ENCODE results near the gene SOD3. TPM values are rescaled to one million over a fixed set of nuclear protein-coding genes. Genes with fewer than 3 reads are reported as not detected.

The SOD3 gene
- total RNA-seq, 1 experiment from 2014 or later, result not detected

DNA sequence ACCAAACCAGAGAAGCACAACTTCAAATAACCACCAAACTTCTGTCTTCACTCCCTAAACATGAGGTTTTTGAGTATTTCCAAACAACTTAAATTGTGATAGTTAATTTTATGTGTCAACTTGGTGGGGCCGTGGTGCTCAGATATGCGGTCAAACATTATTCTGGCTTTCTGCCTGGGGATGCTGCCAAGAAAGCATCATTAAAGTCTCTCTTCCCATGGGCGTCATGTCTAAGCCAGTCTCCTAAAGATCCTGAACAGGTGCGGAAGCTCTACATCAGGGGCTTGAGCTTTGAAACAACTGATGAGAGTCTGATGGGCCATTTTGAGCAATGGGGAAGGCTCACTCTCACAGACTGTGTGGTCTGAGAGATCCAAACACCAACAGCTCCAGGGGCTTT lies 24.1 kb upstream of the SOD3 start:
- Histone ChIP-seq H3K9ac (ENCODE audit: low read length) (no peak overlapping the region), H3K27ac (ENCODE audit: low read length) (no peak overlapping the region), H2AFZ (ENCODE audit: low read length) (no peak overlapping the region), H4K20me1 (ENCODE audit: insufficient read depth, low read depth, low read length) (no peaks in the 10 kb centered on the region), H3K4me3 (ENCODE audit: low read length) (no peak overlapping the region), H3K79me2 (ENCODE audit: low read length) (no peaks in the 10 kb centered on the region), H3K9me2 (replicated peaks; ENCODE audit: insufficient read depth, low read length) (no peaks in the 10 kb centered on the region), H3K4me1 (ENCODE audit: low read length) (no peaks in the 10 kb centered on the region), H3K27me3 (ENCODE audit: low read length) (no peaks in the 10 kb centered on the region), H3K36me3 (ENCODE audit: insufficient read depth, low read length) (no peaks in the 10 kb centered on the region; the same call in 1 of the 2 replicates), H3K9me3 (ENCODE audit: low read length) (no peaks in the 10 kb centered on the region), H3K4me2 (ENCODE audit: low read depth, low read length, poor library complexity, severe bottlenecking) (no peak overlapping the region)
- no peak for DNase-seq

DNA sequence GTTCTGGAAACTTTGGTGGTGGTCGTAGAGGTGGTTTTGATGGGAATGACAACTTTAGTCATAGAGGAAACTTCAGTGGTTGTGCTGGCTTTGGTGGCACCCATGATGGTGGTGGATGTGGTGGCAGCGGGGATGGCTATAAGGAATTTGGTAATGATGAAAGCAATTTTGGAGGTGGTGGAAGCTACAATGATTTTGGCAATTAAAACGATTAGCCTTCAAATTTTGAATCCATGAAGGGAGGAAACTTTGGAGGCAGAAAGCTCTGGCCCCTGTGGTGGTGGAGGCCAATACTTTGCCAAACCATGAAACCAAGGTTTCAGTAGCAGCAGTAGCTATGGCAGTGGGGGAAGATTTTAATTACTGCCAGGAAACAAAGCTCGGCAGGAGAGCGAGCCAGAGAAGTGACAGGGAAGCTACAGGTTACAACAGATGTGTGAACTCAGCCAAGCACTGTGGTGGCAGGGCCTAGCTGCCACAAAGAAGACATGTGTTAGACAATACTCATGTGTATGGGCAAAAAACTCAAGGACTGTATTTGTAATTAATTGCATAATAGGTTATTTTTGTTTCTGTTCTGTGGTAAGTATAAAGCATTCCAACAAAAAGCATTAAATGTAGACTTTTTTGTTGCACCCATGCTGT lies 23.2 kb upstream of the SOD3 start:
- no peak overlapping the region for H3K4me2 ChIP-seq (ENCODE audit: low read depth, low read length, poor library complexity, severe bottlenecking)
- no peak overlapping the region for H3K9ac ChIP-seq (ENCODE audit: low read length)
- no peak overlapping the region for H2AFZ ChIP-seq (ENCODE audit: low read length)
- no peaks in the 10 kb centered on the region for H3K9me2 ChIP-seq (replicated peaks; ENCODE audit: insufficient read depth, low read length)
- DNase-seq, result no peak
- H3K27ac ChIP-seq (ENCODE audit: low read length), result no peak overlapping the region
- H3K4me1 ChIP-seq (ENCODE audit: low read length), result no peaks in the 10 kb centered on the region
- no peaks in the 10 kb centered on the region; the same call in 1 of the 2 replicates for H3K36me3 ChIP-seq (ENCODE audit: insufficient read depth, low read length)
- H3K79me2 ChIP-seq (ENCODE audit: low read length), result no peaks in the 10 kb centered on the region
- no peak overlapping the region for H3K4me3 ChIP-seq (ENCODE audit: low read length)
- no peaks in the 10 kb centered on the region for H4K20me1 ChIP-seq (ENCODE audit: insufficient read depth, low read depth, low read length)
- no peaks in the 10 kb centered on the region for H3K9me3 ChIP-seq (ENCODE audit: low read length)
- H3K27me3 ChIP-seq (ENCODE audit: low read length), result no peaks in the 10 kb centered on the region

DNA sequence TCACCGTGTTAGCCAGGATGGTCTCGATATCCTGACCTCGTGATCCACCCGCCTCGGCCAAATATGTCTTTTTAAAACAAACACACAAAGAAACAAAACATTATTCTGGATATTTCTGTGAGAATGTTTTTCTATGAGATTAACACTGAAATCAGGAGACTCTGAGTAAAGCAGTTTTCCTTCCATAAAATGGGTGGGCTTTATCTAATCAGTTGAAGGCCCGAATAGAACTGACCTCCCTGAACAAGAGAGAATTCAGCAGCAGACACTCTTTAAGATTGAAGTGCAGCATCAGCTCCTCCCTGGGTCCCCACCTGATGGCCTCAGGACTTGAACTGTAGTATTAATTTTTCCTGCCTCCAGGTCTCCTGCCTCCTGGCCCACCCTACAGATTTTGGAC lies 22.4 kb upstream of the SOD3 start:
- Histone ChIP-seq H3K4me3 (ENCODE audit: low read length) (no peak overlapping the region), H2AFZ (ENCODE audit: low read length) (no peak overlapping the region), H3K27me3 (ENCODE audit: low read length) (no peaks in the 10 kb centered on the region), H3K27ac (ENCODE audit: low read length) (no peak overlapping the region), H3K36me3 (ENCODE audit: insufficient read depth, low read length) (no peaks in the 10 kb centered on the region; the same call in 1 of the 2 replicates), H3K9me2 (replicated peaks; ENCODE audit: insufficient read depth, low read length) (no peaks in the 10 kb centered on the region), H3K79me2 (ENCODE audit: low read length) (no peaks in the 10 kb centered on the region), H3K9ac (ENCODE audit: low read length) (no peak overlapping the region), H4K20me1 (ENCODE audit: insufficient read depth, low read depth, low read length) (no peaks in the 10 kb centered on the region), H3K4me2 (ENCODE audit: low read depth, low read length, poor library complexity, severe bottlenecking) (no peak overlapping the region), H3K4me1 (ENCODE audit: low read length) (no peaks in the 10 kb centered on the region), H3K9me3 (ENCODE audit: low read length) (no peaks in the 10 kb centered on the region)
- DNase-seq, result no peak

DNA sequence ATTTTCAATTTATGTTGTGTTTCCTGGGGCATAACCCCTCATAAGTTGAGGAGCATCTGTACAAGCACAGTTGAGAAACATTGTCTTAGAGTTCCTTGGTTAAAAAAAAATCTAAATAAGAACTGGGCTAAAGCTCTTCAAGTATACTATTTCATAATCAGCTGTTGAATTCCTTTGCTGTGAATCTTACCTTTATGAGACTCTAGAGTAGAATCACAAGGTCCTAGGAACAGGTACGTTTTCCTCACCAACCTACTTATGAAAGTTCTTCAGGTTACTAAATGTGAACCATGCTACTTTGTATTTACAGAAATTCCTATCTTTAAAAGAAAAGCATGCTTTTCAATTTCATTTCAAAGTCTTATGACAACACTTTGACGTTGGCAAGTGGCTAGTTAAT lies 20.9 kb upstream of the SOD3 start:
- no peak overlapping the region for H3K9ac ChIP-seq (ENCODE audit: low read length)
- no peak for DNase-seq
- no peaks in the 10 kb centered on the region for H3K27me3 ChIP-seq (ENCODE audit: low read length)
- H3K79me2 ChIP-seq (ENCODE audit: low read length), result no peaks in the 10 kb centered on the region
- no peak overlapping the region for H2AFZ ChIP-seq (ENCODE audit: low read length)
- H3K36me3 ChIP-seq (ENCODE audit: insufficient read depth, low read length), result no peaks in the 10 kb centered on the region
- no peaks in the 10 kb centered on the region for H3K9me2 ChIP-seq (replicated peaks; ENCODE audit: insufficient read depth, low read length)
- H3K4me2 ChIP-seq (ENCODE audit: low read depth, low read length, poor library complexity, severe bottlenecking), result no peak overlapping the region
- no peak overlapping the region for H3K27ac ChIP-seq (ENCODE audit: low read length)
- no peak overlapping the region for H3K4me3 ChIP-seq (ENCODE audit: low read length)
- no peaks in the 10 kb centered on the region for H4K20me1 ChIP-seq (ENCODE audit: insufficient read depth, low read depth, low read length)
- H3K4me1 ChIP-seq (ENCODE audit: low read length), result no peaks in the 10 kb centered on the region
- H3K9me3 ChIP-seq (ENCODE audit: low read length), result no peaks in the 10 kb centered on the region

DNA sequence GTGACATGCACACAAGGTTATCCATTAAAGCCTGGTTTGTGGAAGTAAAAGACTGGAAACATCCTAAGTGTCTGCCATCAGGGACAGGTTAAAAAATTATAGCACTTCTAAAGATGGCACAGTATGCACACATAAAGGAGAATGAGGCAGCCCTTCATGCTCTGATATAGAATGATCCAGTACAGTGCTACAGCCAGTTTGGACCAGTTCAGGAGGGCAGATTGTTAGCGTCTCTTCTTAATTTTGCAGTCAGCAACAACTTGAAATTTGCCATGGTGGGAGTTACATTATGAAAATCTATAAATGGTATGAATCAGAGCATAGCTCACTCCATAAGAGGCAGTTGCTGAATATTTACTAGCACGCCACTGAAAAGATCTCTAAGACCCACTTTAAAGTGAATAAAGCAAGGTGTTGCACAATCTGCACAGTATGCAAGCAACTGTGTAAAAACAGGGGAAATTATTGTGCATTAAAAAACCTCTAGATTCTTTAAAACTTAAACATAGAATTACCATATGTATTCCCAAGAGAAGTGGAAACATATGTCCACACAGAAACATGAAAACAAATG lies 20.3 kb upstream of the SOD3 start:
- no peaks in the 10 kb centered on the region for H3K79me2 ChIP-seq (ENCODE audit: low read length)
- H3K27me3 ChIP-seq (ENCODE audit: low read length), result no peaks in the 10 kb centered on the region
- DNase-seq, result no peak
- no peaks in the 10 kb centered on the region for H3K9me2 ChIP-seq (replicated peaks; ENCODE audit: insufficient read depth, low read length)
- H3K4me2 ChIP-seq (ENCODE audit: low read depth, low read length, poor library complexity, severe bottlenecking), result no peak overlapping the region
- no peak overlapping the region for H3K9ac ChIP-seq (ENCODE audit: low read length)
- no peak overlapping the region for H3K27ac ChIP-seq (ENCODE audit: low read length)
- no peak overlapping the region for H2AFZ ChIP-seq (ENCODE audit: low read length)
- no peaks in the 10 kb centered on the region for H3K4me1 ChIP-seq (ENCODE audit: low read length)
- no peaks in the 10 kb centered on the region for H3K9me3 ChIP-seq (ENCODE audit: low read length)
- H3K36me3 ChIP-seq (ENCODE audit: insufficient read depth, low read length), result no peaks in the 10 kb centered on the region
- H3K4me3 ChIP-seq (ENCODE audit: low read length), result no peak overlapping the region
- H4K20me1 ChIP-seq (ENCODE audit: insufficient read depth, low read depth, low read length), result no peaks in the 10 kb centered on the region

DNA sequence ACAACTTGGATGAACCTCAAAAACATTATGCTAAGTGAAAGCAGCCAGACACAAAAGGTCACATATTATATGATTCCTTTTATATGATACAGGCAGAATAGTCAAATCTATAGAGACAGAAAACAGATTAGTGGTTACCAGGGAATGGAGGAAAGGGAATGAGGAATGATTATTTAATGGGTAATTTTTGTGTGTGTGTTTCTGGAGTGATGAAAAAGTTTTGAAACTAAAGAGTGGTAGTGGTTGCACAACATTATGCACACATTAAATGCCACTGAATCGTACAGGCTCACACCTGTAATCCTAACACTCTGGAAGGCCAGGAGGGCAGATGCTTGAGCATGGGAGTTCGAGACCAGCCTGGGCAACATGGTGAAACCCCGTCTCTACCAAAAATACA lies 19.6 kb upstream of the SOD3 start:
- no peaks in the 10 kb centered on the region for H3K9me3 ChIP-seq (ENCODE audit: low read length)
- no peak overlapping the region for H3K4me3 ChIP-seq (ENCODE audit: low read length)
- DNase-seq, result no peak
- no peaks in the 10 kb centered on the region for H3K4me1 ChIP-seq (ENCODE audit: low read length)
- H3K36me3 ChIP-seq (ENCODE audit: insufficient read depth, low read length), result no peaks in the 10 kb centered on the region
- H3K27ac ChIP-seq (ENCODE audit: low read length), result no peak overlapping the region
- H3K4me2 ChIP-seq (ENCODE audit: low read depth, low read length, poor library complexity, severe bottlenecking), result no peak overlapping the region
- no peaks in the 10 kb centered on the region for H3K27me3 ChIP-seq (ENCODE audit: low read length)
- H3K9ac ChIP-seq (ENCODE audit: low read length), result no peak overlapping the region
- H3K79me2 ChIP-seq (ENCODE audit: low read length), result no peaks in the 10 kb centered on the region
- H4K20me1 ChIP-seq (ENCODE audit: insufficient read depth, low read depth, low read length), result no peaks in the 10 kb centered on the region
- H2AFZ ChIP-seq (ENCODE audit: low read length), result no peak overlapping the region
- no peaks in the 10 kb centered on the region for H3K9me2 ChIP-seq (replicated peaks; ENCODE audit: insufficient read depth, low read length)

DNA sequence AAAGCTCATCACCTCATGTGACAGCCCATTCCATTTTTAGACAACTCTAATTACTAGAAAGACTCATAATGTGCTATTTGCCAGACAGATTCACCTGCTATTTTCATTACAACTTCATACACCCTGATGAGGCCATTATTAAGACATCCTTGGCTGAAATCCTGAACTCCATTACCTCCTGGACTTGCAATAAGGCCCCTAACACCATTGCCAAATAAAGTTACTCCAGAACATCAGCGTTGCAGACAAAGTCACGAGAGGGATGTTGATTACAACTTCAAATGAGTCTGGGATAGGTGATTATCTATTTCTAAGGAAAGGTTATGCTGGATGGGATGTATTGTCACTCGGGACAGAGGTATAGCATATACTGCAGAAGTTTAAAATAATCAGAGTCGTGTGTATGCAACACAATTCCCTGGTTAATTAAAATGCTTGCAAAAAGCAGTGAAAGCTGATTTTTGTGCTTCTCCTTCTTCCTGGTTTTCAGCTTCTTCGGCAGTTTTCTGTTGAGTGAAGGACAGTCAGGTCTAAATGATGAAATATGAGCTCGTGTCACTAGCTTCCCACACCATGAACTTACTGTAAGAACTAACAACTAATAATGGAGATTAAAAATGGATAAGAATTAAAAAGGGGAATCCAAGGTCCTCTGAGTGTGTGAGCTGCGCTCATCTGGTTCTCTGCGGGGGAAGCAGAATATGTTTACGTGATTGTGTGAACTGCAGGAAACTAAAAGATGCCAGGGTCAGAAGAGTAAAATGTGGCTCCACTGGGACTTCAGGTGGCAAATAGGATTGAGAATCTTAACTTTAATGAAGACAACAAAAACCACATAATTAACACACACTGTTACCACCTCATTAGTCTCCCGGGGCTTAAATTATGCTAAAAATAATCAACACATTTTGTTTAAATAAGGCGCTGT lies 17.6 kb upstream of the SOD3 start:
- Histone ChIP-seq H3K27ac (ENCODE audit: low read length) (no peak overlapping the region), H3K4me2 (ENCODE audit: low read depth, low read length, poor library complexity, severe bottlenecking) (no peak overlapping the region), H3K9me2 (replicated peaks; ENCODE audit: insufficient read depth, low read length) (no peaks in the 10 kb centered on the region), H3K4me3 (ENCODE audit: low read length) (no peak overlapping the region), H3K9ac (ENCODE audit: low read length) (no peak overlapping the region), H4K20me1 (ENCODE audit: insufficient read depth, low read depth, low read length) (no peaks in the 10 kb centered on the region), H2AFZ (ENCODE audit: low read length) (no peak overlapping the region), H3K79me2 (ENCODE audit: low read length) (no peaks in the 10 kb centered on the region), H3K4me1 (ENCODE audit: low read length) (no peaks in the 10 kb centered on the region), H3K9me3 (ENCODE audit: low read length) (no peaks in the 10 kb centered on the region), H3K27me3 (ENCODE audit: low read length) (no peaks in the 10 kb centered on the region), H3K36me3 (ENCODE audit: insufficient read depth, low read length) (no peaks in the 10 kb centered on the region)
- DNase-seq, result no peak

DNA sequence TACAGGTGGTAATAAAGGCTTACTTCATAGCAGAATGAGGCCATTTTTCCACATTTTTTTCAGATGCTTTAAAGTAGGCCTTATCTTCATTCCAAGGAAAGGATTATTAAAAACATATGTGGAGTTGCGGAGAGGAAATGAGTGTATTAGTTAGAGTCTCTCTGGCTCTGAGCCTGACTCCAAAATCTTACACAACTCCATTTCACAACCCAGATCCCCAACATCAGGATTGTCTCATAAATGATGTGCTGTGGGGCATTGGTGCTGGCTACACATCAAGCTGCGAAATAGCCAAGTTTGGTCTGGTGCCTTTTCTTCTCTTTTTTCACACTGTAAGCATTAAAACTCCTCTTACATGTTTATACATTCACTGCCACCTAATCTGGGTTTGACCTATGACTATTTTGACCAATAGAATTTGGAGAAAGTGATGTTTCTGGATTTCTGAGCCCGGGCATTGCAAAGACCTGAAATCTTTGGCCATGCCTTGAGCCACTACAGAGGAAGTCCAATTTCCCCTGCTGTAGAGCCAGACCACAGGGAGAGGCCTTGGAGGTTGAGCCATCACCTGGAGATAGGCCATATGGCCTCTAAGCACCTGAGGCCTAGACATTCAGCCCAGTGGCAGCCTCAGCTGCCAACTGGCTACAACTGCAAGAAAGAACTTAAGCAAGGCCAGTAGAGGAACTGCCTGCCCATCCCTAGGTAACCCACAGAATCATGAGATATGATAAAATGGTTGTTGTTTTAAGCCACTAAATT lies 16.7 kb upstream of the SOD3 start:
- H3K36me3 ChIP-seq (ENCODE audit: insufficient read depth, low read length), result no peaks in the 10 kb centered on the region

More for the DNA sequence above, 16.7 kb upstream of the SOD3 start:
- no peaks in the 10 kb centered on the region for H3K27me3 ChIP-seq (ENCODE audit: low read length)
- H3K79me2 ChIP-seq (ENCODE audit: low read length), result no peaks in the 10 kb centered on the region
- H3K9ac ChIP-seq (ENCODE audit: low read length), result no peak overlapping the region
- H2AFZ ChIP-seq (ENCODE audit: low read length), result no peak overlapping the region
- no peak overlapping the region for H3K4me2 ChIP-seq (ENCODE audit: low read depth, low read length, poor library complexity, severe bottlenecking)
- no peaks in the 10 kb centered on the region for H3K9me2 ChIP-seq (replicated peaks; ENCODE audit: insufficient read depth, low read length)
- H3K27ac ChIP-seq (ENCODE audit: low read length), result no peak overlapping the region
- H4K20me1 ChIP-seq (ENCODE audit: insufficient read depth, low read depth, low read length), result no peaks in the 10 kb centered on the region
- DNase-seq, result no peak
- no peak overlapping the region for H3K4me3 ChIP-seq (ENCODE audit: low read length)
- no peaks in the 10 kb centered on the region for H3K4me1 ChIP-seq (ENCODE audit: low read length)
- no peaks in the 10 kb centered on the region for H3K9me3 ChIP-seq (ENCODE audit: low read length)
